CD4-positive, alpha-beta T cell treated with Interleukin-4 for 4 hours (primary cell): Measurements from ENCODE around the gene CYP2R1.
"Not testable (repeated sequence)": the region's sequence is repeated elsewhere in the genome, so short reads cannot be mapped to it uniquely, and the experiment has no call there.

Experiments
- DNase-seq: peaks from one replicate; pipeline ENCODE4 v3.0.0-alpha.2; 2020

Gene CYP2R1

GRCh38 chr11:14891143-14892035, 642 bp downstream of the CYP2R1 start:
- DNase-seq: peak; percentile 89

GRCh38 chr11:14886513-14886912, 5.5 kb downstream of the CYP2R1 start:
- no peak for DNase-seq

GRCh38 chr11:14884667-14885273, 7.3 kb downstream of the CYP2R1 start:
- DNase-seq: no peak

GRCh38 chr11:14883683-14884082, 8.3 kb downstream of the CYP2R1 start:
- DNase-seq: not testable (repeated sequence)

- no peak for DNase-seq
These were observed 9.8 kb downstream of the CYP2R1 start for GRCh38 chr11:14882196-14882595.

GRCh38 chr11:14881576-14882193, 10.3 kb downstream of the CYP2R1 start:
- no peak for DNase-seq

GRCh38 chr11:14875163-14875562, 16.9 kb downstream of the CYP2R1 start:
- no peak for DNase-seq

- DNase-seq: no peak
These were observed 18.4 kb downstream of the CYP2R1 start for GRCh38 chr11:14873632-14874031.

- DNase-seq: no peak
These were observed 20.0 kb downstream of the CYP2R1 start for GRCh38 chr11:14872032-14872431.

GRCh38 chr11:14863775-14864174, 28.3 kb downstream of the CYP2R1 start:
- DNase-seq: not testable (repeated sequence)

GRCh38 chr11:14861680-14862079, 30.4 kb downstream of the CYP2R1 start:
- no peak for DNase-seq

GRCh38 chr11:14860511-14860910, 31.5 kb downstream of the CYP2R1 start:
- DNase-seq: no peak

GRCh38 chr11:14858404-14858803, 33.6 kb downstream of the CYP2R1 start:
- no peak for DNase-seq

- no peak for DNase-seq
These were observed 34.4 kb downstream of the CYP2R1 start for GRCh38 chr11:14857621-14858020.

GRCh38 chr11:14855890-14856289, 36.1 kb downstream of the CYP2R1 start:
- DNase-seq: no peak

GRCh38 chr11:14854057-14854456, 38.0 kb downstream of the CYP2R1 start:
- no peak for DNase-seq

GRCh38 chr11:14852571-14853177, 39.4 kb downstream of the CYP2R1 start:
- DNase-seq: no peak

GRCh38 chr11:14842002-14842401, 50.0 kb downstream of the CYP2R1 start:
- DNase-seq: no peak

GRCh38 chr11:14835496-14836492, 56.2 kb downstream of the CYP2R1 start:
- DNase-seq: no peak
